HepG2 (cell line): ENCODE data around the gene COPS6. TPM values are rescaled to one million over a fixed set of nuclear protein-coding genes. Genes with fewer than 3 reads are reported as not detected.

Experiments used
- CREB1 ChIP-seq, 2 experiments: fragments of 450-650 bp in 1 of 2; IDR thresholded peaks; 2 replicates each; pipeline ENCODE4 v1.6.1; 2016 to 2017; ENCODE audit warnings: control low read depth in 1 of 2, mild to moderate bottlenecking in 1 of 2, missing compliant biosample characterization in 1 of 2, missing genetic modification characterization in 1 of 2
- DNMT1 ChIP-seq: sonication (generic); formaldehyde crosslinking; IDR thresholded peaks from 2 replicates; pipeline ENCODE4 v1.5.1; 2020; ENCODE audit warnings: mild to moderate bottlenecking, missing genetic modification reagents
- FOSL2 ChIP-seq: sonication (generic); formaldehyde crosslinking; IDR thresholded peaks from 2 replicates; pipeline ENCODE4 v1.4.0; 2020; ENCODE audit warnings: missing genetic modification reagents
- FOXM1 ChIP-seq: sonication (generic); formaldehyde crosslinking; IDR thresholded peaks from 2 replicates; pipeline ENCODE4 v1.5.0; 2020; ENCODE audit warnings: missing genetic modification reagents
- GZF1 ChIP-seq: sonication (generic); formaldehyde crosslinking; IDR thresholded peaks from 2 replicates; pipeline ENCODE4 v1.5.1; 2020; ENCODE audit warnings: mild to moderate bottlenecking, missing genetic modification reagents
- MLLT10 ChIP-seq: sonication (generic); formaldehyde crosslinking; IDR thresholded peaks from 2 replicates; pipeline ENCODE4 v1.4.0; 2020; ENCODE audit warnings: missing genetic modification reagents
- RARA ChIP-seq: IDR thresholded peaks from 2 replicates; pipeline ENCODE4 v1.6.1; 2016; ENCODE audit warnings: missing genetic modification reagents, missing compliant biosample characterization
- RCOR2 ChIP-seq: IDR thresholded peaks from 2 replicates; pipeline ENCODE4 v1.6.1; 2016; ENCODE audit warnings: missing biosample characterization, missing genetic modification reagents
- SMC3 ChIP-seq: IDR thresholded peaks from 2 replicates; pipeline ENCODE4 v1.6.1; 2011; ENCODE audit warnings: low read length, improper control_type of control experiment
- SP5 ChIP-seq: IDR thresholded peaks from 2 replicates; pipeline ENCODE4 v1.6.1; 2016; ENCODE audit warnings: low read depth, borderline replicate concordance
- THAP7 ChIP-seq: sonication (generic); formaldehyde crosslinking; IDR thresholded peaks from 2 replicates; pipeline ENCODE4 v1.8.1; 2023; ENCODE audit warnings: mild to moderate bottlenecking, missing genetic modification reagents
- ZHX2 ChIP-seq, 2 experiments: sonication (generic) in 1 of 2; formaldehyde crosslinking in 1 of 2; IDR thresholded peaks; 2 replicates each; pipeline versions ENCODE4 v1.6.1 to v1.9.0; 2014 to 2022; ENCODE audit warnings: antibody characterized with exemption in 1 of 2, borderline replicate concordance in 1 of 2, inconsistent platforms in 1 of 2, low read depth in 1 of 2, missing genetic modification reagents in 1 of 2
- ZMYM3 ChIP-seq: sonication (generic); formaldehyde crosslinking; IDR thresholded peaks from 2 replicates; pipeline ENCODE4 v1.5.1; 2020; ENCODE audit warnings: mild to moderate bottlenecking, missing genetic modification reagents
- ZNF235 ChIP-seq: sonication (generic); formaldehyde crosslinking; IDR thresholded peaks from 2 replicates; pipeline ENCODE4 v1.8.1; 2023; ENCODE audit warnings: mild to moderate bottlenecking, missing genetic modification reagents, borderline replicate concordance
- ZNF687 ChIP-seq: sonication (generic); formaldehyde crosslinking; IDR thresholded peaks from 2 replicates; pipeline ENCODE4 v1.5.1; 2020; ENCODE audit warnings: mild to moderate bottlenecking, missing genetic modification reagents, moderate library complexity
- polyA plus RNA-seq, 8 experiments: library from polyadenylated mRNA; depleted of rRNA in 3 of 8; stranded (reverse) in 7 of 8; unstranded in 1 of 8; fragments of >200 nt; fragmentation: Illumina TruSeq in 4 of 8; extraction: Trizol in 4 of 8; gene quantifications; 2 replicates each; pipeline versions ENCODE4 v1.2.1 to v1.2.3, GENCODE V29; 2011 to 2016; ENCODE audit warnings: low read depth in 4 of 8, missing spikeins in 1 of 8, mixed read lengths in 1 of 8; ENCODE audit not compliant: insufficient read depth in 1 of 8
- total RNA-seq, 5 experiments: library from RNA; depleted of rRNA; stranded (reverse); fragments of >200 nt; fragmentation: Illumina TruSeq; extraction: Trizol; gene quantifications; 2 replicates each; pipeline ENCODE4 v1.2.3, GENCODE V29; 2016; ENCODE audit warnings: low read depth in 1 of 5

The COPS6 gene
- total and polyA plus RNA-seq, 2 of the 13 experiments (the other 11 are each of a cell fraction or from before 2014, with no cell fraction given) = 33.4 to 117 TPM

- peak; percentile 10; the same call in 1 of the 2 replicates for TF ChIP-seq ZMYM3 (CRISPR knock-in tag)
- TF ChIP-seq ZNF235 (CRISPR knock-in tag) = no peak
- TF ChIP-seq SP5 (CRISPR knock-in tag) = peak; percentile 24; the same call in 1 of the 2 replicates
- TF ChIP-seq ZNF687 = peak; percentile 79
- no peak for TF ChIP-seq SMC3
- TF ChIP-seq GZF1 (CRISPR knock-in tag) = peak; percentile 77; the same call in 1 of the 2 replicates
- TF ChIP-seq MLLT10 (CRISPR knock-in tag) = no peak
- TF ChIP-seq RARA (CRISPR knock-in tag) = no peak
- TF ChIP-seq CREB1 (IDR thresholded peaks at IDR 0.05) = peak; percentile 76
- peak; percentile 80 for TF ChIP-seq CREB1 (CRISPR knock-in tag; IDR thresholded peaks at IDR 0.05)
- TF ChIP-seq FOSL2 (CRISPR knock-in tag) = no peak; the same call in 1 of the 2 replicates
- TF ChIP-seq FOXM1 = no peak
- no peak for TF ChIP-seq RCOR2
- TF ChIP-seq ZHX2 (IDR thresholded peaks at IDR 0.05; ENCODE audit: low read depth) = peak; percentile 51; the same call in 1 of the 2 replicates
- no peak for TF ChIP-seq ZHX2 (CRISPR knock-in tag; IDR thresholded peaks at IDR 0.05; ENCODE audit: borderline replicate concordance)
- 0 out of 2 replicates have a peak, but pooled peaks have one; percentile 57 for TF ChIP-seq DNMT1 (CRISPR knock-in tag)
- TF ChIP-seq THAP7 (CRISPR knock-in tag) = no peak
These were observed 12.5 kb downstream of the COPS6 start, which contains the start of the genes AP4M1 and MCM7 (continued) for GRCh38 chr7:100101016-100101862.
